Caco-2 (cell line): ENCODE measurements around the gene NPBWR2. TPM values are rescaled to one million over a fixed set of nuclear protein-coding genes. Genes with fewer than 3 reads are reported as not detected.

Experiments
- BruUV-seq: library from RNA; stranded (reverse); fragments of 400-500 nt; replicated peaks from 2 replicates; lab custom pipeline; 2021; lab: Mats Ljungman, UMichigan
- CTCF ChIA-PET: fragments of 300-600 bp; sonication (Branson Sonifier 250); formaldehyde crosslinking; loops from one replicate; lab custom pipeline; 2022; ENCODE audit warnings: antibody characterized with exemption; lab: Charles Lee
- POLR2A ChIA-PET: fragments of 300-600 bp; sonication (Branson Sonifier 250); formaldehyde crosslinking; loops from one replicate; lab custom pipeline; 2022; ENCODE audit warnings: antibody characterized with exemption; lab: Charles Lee
- DNase-seq, 2 experiments: peaks; one replicate each; pipeline versions ENCODE4 v3.0.0 to v3.0.0-alpha.2; 2020 to 2022
- H3K27me3 ChIP-seq: replicated peaks from 2 replicates; pipeline ENCODE4 v1.6.0; 2011; ENCODE audit warnings: low read length; ENCODE audit not compliant: control insufficient read depth, insufficient read depth
- H3K36me3 ChIP-seq: 2 replicates; pipeline ENCODE4 v1.5.1; 2011; ENCODE audit warnings: low read length; ENCODE audit not compliant: control insufficient read depth, insufficient read depth
- H3K4me1 ChIP-seq: fragments of 250-450 bp; sonication (Bioruptor Pico); 2 replicates; pipeline ENCODE4 v1.5.1; 2020; ENCODE audit warnings: mild to moderate bottlenecking
- H3K4me3 ChIP-seq: 2 replicates; pipeline ENCODE4 v1.5.1; 2011; ENCODE audit warnings: low read depth, mild to moderate bottlenecking, control low read depth, low read length
- H3K9me3 ChIP-seq: fragments of 250-450 bp; sonication (Bioruptor Pico); 2 replicates; pipeline ENCODE4 v1.5.1; 2020; ENCODE audit warnings: mild to moderate bottlenecking, moderate library complexity
- H3K27ac Mint-ChIP-seq: one replicate; pipeline ENCODE4 v1.8.0; 2022; ENCODE audit warnings: mixed read lengths; ENCODE audit not compliant: unreplicated experiment
- H3K27me3 Mint-ChIP-seq: one replicate; pipeline ENCODE4 v1.8.0; 2022; ENCODE audit warnings: mixed read lengths; ENCODE audit not compliant: insufficient read depth, unreplicated experiment
- H3K36me3 Mint-ChIP-seq: one replicate; pipeline ENCODE4 v1.8.0; 2022; ENCODE audit warnings: mild to moderate bottlenecking, mixed read lengths; ENCODE audit not compliant: insufficient read depth, unreplicated experiment
- H3K4me1 Mint-ChIP-seq: one replicate; pipeline ENCODE4 v1.8.0; 2022; ENCODE audit warnings: low read depth, mixed read lengths; ENCODE audit not compliant: unreplicated experiment
- H3K4me3 Mint-ChIP-seq: one replicate; pipeline ENCODE4 v1.8.0; 2022; ENCODE audit warnings: mild to moderate bottlenecking, moderate library complexity, mixed read lengths; ENCODE audit not compliant: unreplicated experiment
- H3K9me3 Mint-ChIP-seq: one replicate; pipeline ENCODE4 v1.8.0; 2022; ENCODE audit warnings: mixed read lengths; ENCODE audit not compliant: unreplicated experiment
- intact Hi-C: fragments of 100-400 bp; cut with micrococcal nuclease; formaldehyde crosslinking; loops from one replicate; pipeline ENCODE4 v1.10.0; 2022; ENCODE audit not compliant: unreplicated experiment
- total RNA-seq: library from RNA; stranded (reverse); gene quantifications from 2 replicates; pipeline ENCODE4 v1.2.3, GENCODE V29; 2022
- TF ChIP-seq, protein P1 (sequence below), 2 experiments: fragments of 200-600 bp in 1 of 2; IDR thresholded peaks; 1 replicate in 1 of 2; 2 replicates in 1 of 2; pipeline versions ENCODE4 v1.5.1 to v1.8.0; 2011 to 2022; ENCODE audit warnings: antibody characterized with exemption in 1 of 2, control low read depth in 1 of 2, inconsistent platforms in 1 of 2, low read depth in 1 of 2, low read length in 1 of 2, mild to moderate bottlenecking in 1 of 2, moderate library complexity in 1 of 2; ENCODE audit not compliant: insufficient read depth in 1 of 2, severe bottlenecking in 1 of 2, unreplicated experiment in 1 of 2

The NPBWR2 gene
- total RNA-seq, 1 experiment from 2014 or later: not detected

DNA sequence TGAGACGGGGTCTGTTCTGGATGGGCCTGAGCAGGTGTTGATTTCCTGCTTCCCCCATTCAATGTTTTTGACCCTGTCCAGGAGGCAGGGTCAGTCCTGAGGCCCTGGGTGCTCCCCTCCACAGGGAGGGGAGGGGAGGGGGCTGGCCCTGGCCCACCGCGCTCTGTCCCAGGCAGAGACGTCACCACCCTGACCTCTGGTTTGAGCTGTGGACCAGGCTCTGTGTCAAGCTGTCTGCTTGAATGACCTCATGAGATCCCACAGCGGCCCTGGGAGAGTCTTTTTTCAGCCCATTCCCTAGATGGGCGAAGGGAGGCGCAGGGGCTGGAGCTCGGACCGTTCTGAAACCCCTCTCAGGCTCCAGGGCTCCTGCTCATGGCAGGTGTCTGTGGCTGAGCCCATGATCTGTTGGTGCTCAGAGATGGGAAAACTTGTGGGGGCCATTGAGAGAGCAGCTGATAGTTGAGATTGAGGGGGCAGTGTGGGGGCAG, 14.3 kb downstream of the NPBWR2 start:
- POLR2A ChIA-PET: no interaction called here

DNA sequence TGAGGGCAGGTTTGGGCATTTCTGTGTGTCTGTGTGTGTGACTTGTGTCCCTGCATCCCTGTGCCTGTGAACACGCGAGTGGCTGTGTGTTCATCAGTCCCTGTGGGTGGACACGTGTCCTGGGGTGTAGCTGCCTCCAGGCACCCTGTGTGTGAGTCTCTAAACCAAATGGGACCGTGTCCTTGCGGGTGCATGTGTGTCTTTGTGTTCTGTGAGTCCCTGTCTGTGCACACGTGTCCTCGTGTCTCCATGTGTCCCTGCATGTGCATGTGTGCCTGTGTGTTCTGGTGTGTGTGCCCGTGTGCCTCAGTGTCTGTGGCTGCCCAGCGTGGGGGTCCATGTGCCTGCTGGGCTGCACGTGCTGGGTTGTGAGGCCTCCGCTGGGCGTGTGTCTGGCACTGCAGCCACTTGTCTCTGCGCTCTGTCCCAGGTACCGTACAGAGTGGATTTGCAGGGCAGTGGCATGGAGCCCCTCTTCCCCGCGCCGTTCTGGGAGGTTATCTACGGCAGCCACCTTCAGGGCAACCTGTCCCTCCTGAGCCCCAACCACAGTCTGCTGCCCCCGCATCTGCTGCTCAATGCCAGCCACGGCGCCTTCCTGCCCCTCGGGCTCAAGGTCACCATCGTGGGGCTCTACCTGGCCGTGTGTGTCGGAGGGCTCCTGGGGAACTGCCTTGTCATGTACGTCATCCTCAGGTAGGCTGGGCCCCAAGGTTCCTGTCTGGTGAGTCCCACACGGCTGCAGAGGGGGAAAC, 14.9 kb downstream of the NPBWR2 start:
- no peak overlapping the region for H3K4me3 ChIP-seq
- TF ChIP-seq, protein P1, sequence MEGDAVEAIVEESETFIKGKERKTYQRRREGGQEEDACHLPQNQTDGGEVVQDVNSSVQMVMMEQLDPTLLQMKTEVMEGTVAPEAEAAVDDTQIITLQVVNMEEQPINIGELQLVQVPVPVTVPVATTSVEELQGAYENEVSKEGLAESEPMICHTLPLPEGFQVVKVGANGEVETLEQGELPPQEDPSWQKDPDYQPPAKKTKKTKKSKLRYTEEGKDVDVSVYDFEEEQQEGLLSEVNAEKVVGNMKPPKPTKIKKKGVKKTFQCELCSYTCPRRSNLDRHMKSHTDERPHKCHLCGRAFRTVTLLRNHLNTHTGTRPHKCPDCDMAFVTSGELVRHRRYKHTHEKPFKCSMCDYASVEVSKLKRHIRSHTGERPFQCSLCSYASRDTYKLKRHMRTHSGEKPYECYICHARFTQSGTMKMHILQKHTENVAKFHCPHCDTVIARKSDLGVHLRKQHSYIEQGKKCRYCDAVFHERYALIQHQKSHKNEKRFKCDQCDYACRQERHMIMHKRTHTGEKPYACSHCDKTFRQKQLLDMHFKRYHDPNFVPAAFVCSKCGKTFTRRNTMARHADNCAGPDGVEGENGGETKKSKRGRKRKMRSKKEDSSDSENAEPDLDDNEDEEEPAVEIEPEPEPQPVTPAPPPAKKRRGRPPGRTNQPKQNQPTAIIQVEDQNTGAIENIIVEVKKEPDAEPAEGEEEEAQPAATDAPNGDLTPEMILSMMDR (IDR thresholded peaks at IDR 0.05; ENCODE audit: insufficient read depth in 1 of 2, low read depth in 1 of 2, low read length in 1 of 2, severe bottlenecking in 1 of 2, unreplicated experiment in 1 of 2): no peak
- intact Hi-C loops: no loop called here
- no peaks in the 10 kb centered on the region for H3K9me3 ChIP-seq
- peak overlapping the region; percentile 23 for H3K4me3 Mint-ChIP-seq
- H3K27ac Mint-ChIP-seq: no peak overlapping the region
- no TSS peak for BruUV-seq
- no peak for DNase-seq
- peaks cover 14% of the 10 kb centered on the region for H3K9me3 Mint-ChIP-seq
- CTCF ChIA-PET: interaction anchor here (0.6 to 1.3 kb wide), 7 partner anchors 9 to 54 kb away, joined by 3 to 7 read pairs (median 5); partner anchors contain the start of genes LKAAEAR1 and OPRL1
- no peaks in the 10 kb centered on the region; the same call in 1 of the 2 replicates for H3K27me3 ChIP-seq
- H3K4me1 ChIP-seq: peaks cover 7% of the 10 kb centered on the region
- no peaks in the 10 kb centered on the region for H3K36me3 ChIP-seq
- H3K4me1 Mint-ChIP-seq: peaks cover 6% of the 10 kb centered on the region
- H3K27me3 Mint-ChIP-seq: peaks cover 22% of the 10 kb centered on the region
- H3K36me3 Mint-ChIP-seq: peaks cover 6% of the 10 kb centered on the region
- POLR2A ChIA-PET: no interaction called here

More for the DNA sequence above, 14.3 kb downstream of the NPBWR2 start:
- peaks cover 22% of the 10 kb centered on the region for H3K27me3 Mint-ChIP-seq
- Histone ChIP-seq H3K27me3 (no peaks in the 10 kb centered on the region; the same call in 1 of the 2 replicates), H3K36me3 (no peaks in the 10 kb centered on the region), H3K9me3 (no peaks in the 10 kb centered on the region), H3K4me1 (peaks cover 7% of the 10 kb centered on the region), H3K4me3 (no peak overlapping the region)
- no TSS peak for BruUV-seq
- H3K4me1 Mint-ChIP-seq: peaks cover 6% of the 10 kb centered on the region
- H3K9me3 Mint-ChIP-seq: peaks cover 14% of the 10 kb centered on the region
- no peak overlapping the region for H3K4me3 Mint-ChIP-seq
- CTCF ChIA-PET: interaction anchor here (0.6 to 1.0 kb wide), 3 partner anchors 9 to 14 kb away, joined by 3 to 7 read pairs (median 4); partner anchors contain the start of genes LKAAEAR1 and NPBWR2
- peaks cover 4% of the 10 kb centered on the region for H3K36me3 Mint-ChIP-seq
- DNase-seq: no peak
- TF ChIP-seq, protein P1 (IDR thresholded peaks at IDR 0.05; ENCODE audit: insufficient read depth in 1 of 2, low read depth in 1 of 2, low read length in 1 of 2, severe bottlenecking in 1 of 2, unreplicated experiment in 1 of 2): no peak
- H3K27ac Mint-ChIP-seq: no peak overlapping the region
- intact Hi-C loops: no loop called here

DNA sequence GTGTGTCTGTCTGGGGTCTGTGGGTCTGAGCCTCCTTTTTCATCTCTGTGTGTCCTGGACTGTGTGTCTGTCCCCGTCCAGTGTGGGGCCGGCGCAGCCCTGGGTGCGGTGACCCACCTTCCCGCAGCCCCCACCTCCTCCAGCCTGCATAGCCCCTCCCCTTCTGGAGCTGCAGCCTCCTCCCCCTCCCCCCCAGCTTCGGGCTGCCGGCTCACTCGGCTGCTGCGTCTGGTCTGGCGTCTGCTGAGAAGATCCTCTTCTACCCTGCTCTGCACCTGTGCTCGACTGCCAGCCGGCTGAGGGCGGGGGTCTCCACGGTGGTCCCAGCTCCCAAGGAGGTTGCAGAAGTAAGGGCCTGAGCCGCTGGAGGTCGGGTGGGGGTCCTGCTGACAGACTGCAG, 15.6 kb downstream of the NPBWR2 start:
- Mint-ChIP-seq H3K27ac (no peak overlapping the region), H3K36me3 (peaks cover 6% of the 10 kb centered on the region), H3K27me3 (peaks cover 22% of the 10 kb centered on the region), H3K9me3 (peaks cover 7% of the 10 kb centered on the region), H3K4me1 (peaks cover 6% of the 10 kb centered on the region), H3K4me3 (peak overlapping the region; percentile 23)
- peak in 1 of 2 experiments; percentile 60 for DNase-seq
- Histone ChIP-seq H3K4me1 (peaks cover 7% of the 10 kb centered on the region), H3K4me3 (no peak overlapping the region), H3K27me3 (no peaks in the 10 kb centered on the region; the same call in 1 of the 2 replicates), H3K36me3 (no peaks in the 10 kb centered on the region), H3K9me3 (no peaks in the 10 kb centered on the region)
- POLR2A ChIA-PET: no interaction called here
- intact Hi-C loops: no loop called here
- CTCF ChIA-PET: interaction anchor here (0.6 to 1.3 kb wide), 7 partner anchors 10 to 53 kb away, joined by 3 to 6 read pairs (median 4); partner anchors contain the start of gene OPRL1
- TF ChIP-seq, protein P1 (IDR thresholded peaks at IDR 0.05; ENCODE audit: insufficient read depth in 1 of 2, low read depth in 1 of 2, low read length in 1 of 2, severe bottlenecking in 1 of 2, unreplicated experiment in 1 of 2): no peak
- BruUV-seq: no TSS peak
